H9 (cell line): ENCODE results near the gene TAGLN. TPM values are rescaled to one million over a fixed set of nuclear protein-coding genes. Genes with fewer than 3 reads are reported as not detected.

ENCODE experiments used
- DNase-seq: peaks from one replicate; pipeline ENCODE4 v3.0.0-alpha.2; 2017
- H2AFZ ChIP-seq: one replicate; pipeline ENCODE4 v1.6.1; 2013; ENCODE audit warnings: mild to moderate bottlenecking, low read length, control low read depth, moderate library complexity
- H2AK5ac ChIP-seq: 2 replicates; pipeline ENCODE4 v1.6.1; 2013; ENCODE audit warnings: low read length, control low read depth, mixed read lengths; ENCODE audit not compliant: insufficient read length
- H2BK120ac ChIP-seq: one replicate; pipeline ENCODE4 v1.6.1; 2013; ENCODE audit warnings: low read depth, mild to moderate bottlenecking, low read length, control low read depth, inconsistent platforms; ENCODE audit not compliant: poor library complexity, severe bottlenecking
- H2BK12ac ChIP-seq: 2 replicates; pipeline ENCODE4 v1.6.1; 2013; ENCODE audit warnings: low read length, control low read depth, mixed read lengths, low read depth; ENCODE audit not compliant: insufficient read length
- H2BK15ac ChIP-seq: 2 replicates; pipeline ENCODE4 v1.6.1; 2013; ENCODE audit warnings: low read depth, low read length, control low read depth
- H2BK20ac ChIP-seq: one replicate; pipeline ENCODE4 v1.6.1; 2013; ENCODE audit warnings: low read depth, mild to moderate bottlenecking, low read length, control low read depth, inconsistent platforms; ENCODE audit not compliant: poor library complexity, severe bottlenecking
- H2BK5ac ChIP-seq: 2 replicates; pipeline ENCODE4 v1.6.1; 2013; ENCODE audit warnings: low read length, control low read depth, mixed read lengths; ENCODE audit not compliant: insufficient read length
- H3K14ac ChIP-seq: 2 replicates; pipeline ENCODE4 v1.6.1; 2013; ENCODE audit warnings: low read length, control low read depth; ENCODE audit not compliant: insufficient read depth
- H3K18ac ChIP-seq: 2 replicates; pipeline ENCODE4 v1.6.1; 2013; ENCODE audit warnings: low read depth, mild to moderate bottlenecking, mixed read lengths, low read length, control low read depth; ENCODE audit not compliant: insufficient read length
- H3K23ac ChIP-seq: 2 replicates; pipeline ENCODE4 v1.6.1; 2013; ENCODE audit warnings: low read length, control low read depth, mixed read lengths, low read depth; ENCODE audit not compliant: insufficient read length
- H3K23me2 ChIP-seq: 2 replicates; pipeline ENCODE4 v1.6.1; 2013; ENCODE audit warnings: low read depth, mild to moderate bottlenecking, mixed read lengths, low read length, control low read depth; ENCODE audit not compliant: insufficient read length, poor library complexity, severe bottlenecking
- H3K27ac ChIP-seq: 2 replicates; pipeline ENCODE4 v1.5.1; 2013; ENCODE audit warnings: low read length, control low read depth, mixed read lengths, low read depth; ENCODE audit not compliant: insufficient read length
- H3K27me3 ChIP-seq: 2 replicates; pipeline ENCODE4 v1.6.1; 2013; ENCODE audit warnings: low read length, control low read depth, inconsistent platforms; ENCODE audit not compliant: insufficient read depth
- H3K4ac ChIP-seq: 2 replicates; pipeline ENCODE4 v1.6.1; 2013; ENCODE audit warnings: low read depth, mild to moderate bottlenecking, control low read depth, inconsistent platforms, low read length, moderate library complexity
- H3K4me1 ChIP-seq: 2 replicates; pipeline ENCODE4 v1.6.1; 2013; ENCODE audit warnings: low read length, control low read depth, inconsistent platforms; ENCODE audit not compliant: insufficient read depth
- H3K4me2 ChIP-seq: 2 replicates; pipeline ENCODE4 v1.6.1; 2013; ENCODE audit warnings: low read length, control low read depth, mixed read lengths; ENCODE audit not compliant: insufficient read length, insufficient read depth
- H3K56ac ChIP-seq: 2 replicates; pipeline ENCODE4 v1.6.1; 2013; ENCODE audit warnings: low read depth, mild to moderate bottlenecking, mixed read lengths, low read length, control low read depth; ENCODE audit not compliant: insufficient read length
- H3K79me1 ChIP-seq: 2 replicates; pipeline ENCODE4 v1.6.1; 2013; ENCODE audit warnings: low read depth, mild to moderate bottlenecking, moderate library complexity, low read length, control low read depth, inconsistent platforms; ENCODE audit not compliant: insufficient read depth, poor library complexity, severe bottlenecking
- H3K79me2 ChIP-seq: 2 replicates; pipeline ENCODE4 v1.6.1; 2013; ENCODE audit warnings: low read length, control low read depth, inconsistent platforms; ENCODE audit not compliant: insufficient read depth
- H3K9ac ChIP-seq: 2 replicates; pipeline ENCODE4 v1.6.1; 2013; ENCODE audit warnings: low read length, control low read depth, mixed read lengths; ENCODE audit not compliant: insufficient read length; ENCODE audit errors: extremely low read depth
- H3K9me3 ChIP-seq: one replicate; pipeline ENCODE4 v1.6.1; 2013; ENCODE audit warnings: low read depth, low read length, inconsistent platforms; ENCODE audit not compliant: control insufficient read depth
- H3T11ph ChIP-seq: one replicate; pipeline ENCODE4 v1.6.1; 2013; ENCODE audit warnings: mild to moderate bottlenecking, low read length, control low read depth, inconsistent platforms
- H4K20me1 ChIP-seq: one replicate; pipeline ENCODE4 v1.6.1; 2013; ENCODE audit not compliant: control insufficient read depth, insufficient read length, insufficient read depth
- H4K5ac ChIP-seq: 2 replicates; pipeline ENCODE4 v1.6.1; 2013; ENCODE audit warnings: low read depth, mild to moderate bottlenecking, mixed read lengths, low read length, control low read depth; ENCODE audit not compliant: insufficient read length
- H4K8ac ChIP-seq: replicated peaks from 2 replicates; pipeline ENCODE4 v1.6.1; 2013; ENCODE audit warnings: low read length, control low read depth, mixed read lengths, low read depth; ENCODE audit not compliant: insufficient read length
- H4K91ac ChIP-seq: 2 replicates; pipeline ENCODE4 v1.6.1; 2013; ENCODE audit warnings: low read depth, mild to moderate bottlenecking, moderate library complexity, mixed read lengths, low read length, control low read depth; ENCODE audit not compliant: insufficient read length
- H3K27ac Mint-ChIP-seq, 3 experiments: 2 replicates in 2 of 3; 3 replicates in 1 of 3; pipeline ENCODE4 v1.8.0; 2020 to 2021; ENCODE audit warnings: mixed read lengths in 3 of 3, mild to moderate bottlenecking in 1 of 3, moderate library complexity in 1 of 3
- H3K27me3 Mint-ChIP-seq: 2 replicates; pipeline ENCODE4 v1.8.0; 2021; ENCODE audit warnings: low read depth, mild to moderate bottlenecking, moderate library complexity, mixed read lengths
- H3K36me3 Mint-ChIP-seq, 3 experiments: 2 replicates in 2 of 3; 3 replicates in 1 of 3; pipeline ENCODE4 v1.8.0; 2020 to 2021; ENCODE audit warnings: low read depth in 3 of 3, mixed read lengths in 3 of 3; ENCODE audit not compliant: insufficient read depth in 1 of 3
- H3K4me1 Mint-ChIP-seq, 2 experiments: 2 replicates each; pipeline ENCODE4 v1.8.0; 2020; ENCODE audit warnings: mixed read lengths in 2 of 2
- H3K4me3 Mint-ChIP-seq, 2 experiments: 2 replicates in 1 of 2; 3 replicates in 1 of 2; pipeline ENCODE4 v1.8.0; 2020 to 2021; ENCODE audit warnings: mild to moderate bottlenecking in 2 of 2, mixed read lengths in 2 of 2, moderate library complexity in 1 of 2
- H3K9me3 Mint-ChIP-seq, 2 experiments: 2 replicates in 1 of 2; 3 replicates in 1 of 2; pipeline ENCODE4 v1.8.0; 2020; ENCODE audit warnings: mild to moderate bottlenecking in 2 of 2, mixed read lengths in 2 of 2, moderate library complexity in 1 of 2
- WGBS: extraction: QIAGEN DNeasy Blood & Tissue Kit; methylation state at CpG from one replicate; pipeline ENCODE4 v1.1.7; 2013; ENCODE audit warnings: missing lambda C conversion rate, low lambda C conversion rate, mixed read lengths; ENCODE audit not compliant: insufficient read length; ENCODE audit errors: extremely low coverage; 5-methylcytosine and 5-hydroxymethylcytosine counted together
- total RNA-seq: library from RNA; stranded (reverse); gene quantifications from 2 replicates; pipeline ENCODE4 v1.2.1, GENCODE V29; 2021
- TF ChIP-seq, protein P1 (sequence below): fragments of 200-600 bp; sonication (generic); conservative IDR thresholded peaks from 3 replicates; pipeline ENCODE4 v1.8.0; 2021; ENCODE audit warnings: antibody characterized with exemption, mild to moderate bottlenecking

The TAGLN gene
- total RNA-seq, 1 experiment from 2014 or later, result 176 TPM

DNA sequence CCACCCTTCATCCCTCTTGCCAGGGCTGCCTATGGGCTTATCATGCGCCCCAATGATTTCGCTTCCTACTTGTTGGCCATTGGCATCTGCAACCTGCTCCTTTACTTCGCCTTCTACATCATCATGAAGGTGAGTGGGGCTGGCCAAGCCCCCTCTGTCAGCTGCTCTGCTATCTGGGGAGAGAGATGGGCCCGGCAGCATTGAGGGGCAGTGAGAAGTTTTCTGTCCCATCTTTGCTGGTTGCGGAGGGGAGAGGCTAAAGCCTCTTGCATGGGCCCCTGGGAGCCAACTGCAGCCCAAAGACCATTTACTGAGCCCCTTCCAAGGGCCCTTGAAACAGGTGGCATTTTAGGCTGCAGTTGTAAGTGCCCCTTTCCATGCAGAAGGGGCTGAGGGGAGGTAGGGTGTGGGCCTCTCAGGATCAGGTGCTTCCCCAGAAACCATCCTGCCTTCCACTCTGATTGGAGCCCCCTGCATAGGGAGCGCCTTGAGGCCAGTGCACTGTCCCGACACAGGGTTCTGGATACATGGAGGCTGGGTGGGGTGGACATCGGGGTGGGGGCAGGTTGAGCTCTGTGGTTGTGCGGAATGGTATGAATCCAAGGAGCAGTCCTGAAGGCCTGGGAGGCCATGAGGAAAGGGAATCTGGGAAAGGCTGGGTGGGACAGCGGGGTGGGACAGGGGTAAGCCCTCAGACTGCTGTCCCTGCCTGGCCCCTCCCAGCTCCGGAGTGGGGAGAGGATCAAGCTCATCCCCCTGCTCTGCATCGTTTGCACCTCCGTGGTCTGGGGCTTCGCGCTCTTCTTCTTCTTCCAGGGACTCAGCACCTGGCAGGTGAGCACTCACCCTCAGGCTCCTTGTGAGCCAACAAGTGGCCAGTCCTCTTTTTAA lies 5.8 kb upstream of the TAGLN start:
- no peak overlapping the region for H2BK5ac ChIP-seq

More for the DNA sequence above, 5.8 kb upstream of the TAGLN start:
- no peaks in the 10 kb centered on the region for H4K20me1 ChIP-seq
- no peak overlapping the region for H3K23ac ChIP-seq
- no peak overlapping the region for H2BK15ac ChIP-seq
- TF ChIP-seq, protein P1, sequence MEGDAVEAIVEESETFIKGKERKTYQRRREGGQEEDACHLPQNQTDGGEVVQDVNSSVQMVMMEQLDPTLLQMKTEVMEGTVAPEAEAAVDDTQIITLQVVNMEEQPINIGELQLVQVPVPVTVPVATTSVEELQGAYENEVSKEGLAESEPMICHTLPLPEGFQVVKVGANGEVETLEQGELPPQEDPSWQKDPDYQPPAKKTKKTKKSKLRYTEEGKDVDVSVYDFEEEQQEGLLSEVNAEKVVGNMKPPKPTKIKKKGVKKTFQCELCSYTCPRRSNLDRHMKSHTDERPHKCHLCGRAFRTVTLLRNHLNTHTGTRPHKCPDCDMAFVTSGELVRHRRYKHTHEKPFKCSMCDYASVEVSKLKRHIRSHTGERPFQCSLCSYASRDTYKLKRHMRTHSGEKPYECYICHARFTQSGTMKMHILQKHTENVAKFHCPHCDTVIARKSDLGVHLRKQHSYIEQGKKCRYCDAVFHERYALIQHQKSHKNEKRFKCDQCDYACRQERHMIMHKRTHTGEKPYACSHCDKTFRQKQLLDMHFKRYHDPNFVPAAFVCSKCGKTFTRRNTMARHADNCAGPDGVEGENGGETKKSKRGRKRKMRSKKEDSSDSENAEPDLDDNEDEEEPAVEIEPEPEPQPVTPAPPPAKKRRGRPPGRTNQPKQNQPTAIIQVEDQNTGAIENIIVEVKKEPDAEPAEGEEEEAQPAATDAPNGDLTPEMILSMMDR, result no peak
- no peak overlapping the region for H3K18ac ChIP-seq
- H2BK12ac ChIP-seq, result no peak overlapping the region
- no peak overlapping the region for H3K4me2 ChIP-seq
- no peak overlapping the region for H3K4ac ChIP-seq
- H3K27me3 ChIP-seq, result no peaks in the 10 kb centered on the region
- H4K5ac ChIP-seq, result no peak overlapping the region
- H3K56ac ChIP-seq, result no peak overlapping the region
- no peak overlapping the region for H3K27ac ChIP-seq
- no peaks in the 10 kb centered on the region for H3K79me2 ChIP-seq
- no peak overlapping the region for H3K14ac ChIP-seq
- no peak overlapping the region for H4K91ac ChIP-seq
- Mint-ChIP-seq H3K27me3 (no peaks in the 10 kb centered on the region), H3K4me3 (no peak overlapping the region), H3K4me1 (peaks cover 10 to 11% of the 10 kb centered on the region in 2 experiments), H3K27ac (peak overlapping the region in 1 of 3 experiments; percentile 35; a peak in 2 of 7 replicates), H3K9me3 (peaks cover 0 to 2% of the 10 kb centered on the region in 2 experiments; a peak in 1 of 5 replicates), H3K36me3 (peaks cover 3 to 43% (median 27%) of the 10 kb centered on the region in 3 experiments; a peak in 6 of 7 replicates)
- H3K23me2 ChIP-seq, result no peaks in the 10 kb centered on the region
- H2AK5ac ChIP-seq, result no peak overlapping the region
- H2BK20ac ChIP-seq, result no peak overlapping the region
- no peak overlapping the region for H2AFZ ChIP-seq
- no CpG with 5 or more reads among the region's 15 CpGs for WGBS
- H3T11ph ChIP-seq, result no peak overlapping the region
- H4K8ac ChIP-seq, result no peak overlapping the region
- H2BK120ac ChIP-seq, result no peak overlapping the region
- H3K9ac ChIP-seq, result no peak overlapping the region
- H3K9me3 ChIP-seq, result no peaks in the 10 kb centered on the region
- DNase-seq, result no peak
- no peaks in the 10 kb centered on the region for H3K4me1 ChIP-seq
- H3K79me1 ChIP-seq, result no peaks in the 10 kb centered on the region
